ENCODE results near the gene UBAC2.

UBAC2 gene

GRCh38 chr13:99375738-99376080 is 175.1 kb downstream of the UBAC2 start:
- TF ChIP-seq CTCF (IDR thresholded peaks at IDR 0.05; ENCODE audit: control extremely low read depth, extremely low read depth, low read depth, missing control alignments): no peak
- no peak for DNase-seq (ENCODE audit: extremely low spot score)
- ChIA-PET POLR2A (interaction anchor here (0.6 to 0.7 kb wide), 5 partner anchors 8 to 196 kb away, joined by 3 to 12 read pairs (median 6); no protein-coding TSS in a partner anchor), CTCF (interaction anchor here (1.1 to 23.0 kb wide), 11 partner anchors 9 to 131 kb away, joined by 3 to 450 read pairs (median 4); no protein-coding TSS in a partner anchor)

- peak; percentile 77 for DNase-seq (ENCODE audit: extremely low spot score)
- TF ChIP-seq CTCF (IDR thresholded peaks at IDR 0.05; ENCODE audit: control extremely low read depth, extremely low read depth, low read depth, missing control alignments): no peak
- ChIA-PET POLR2A (interaction anchor here (0.6 to 0.7 kb wide), 2 partner anchors 53 to 183 kb away, joined by 5 to 7 read pairs; no protein-coding TSS in a partner anchor), CTCF (interaction anchor here (0.9 to 23.0 kb wide), 12 partner anchors 10 to 131 kb away, joined by 3 to 450 read pairs (median 4); no protein-coding TSS in a partner anchor)
Measured at GRCh38 chr13:99376132-99376531, 175.5 kb downstream of the UBAC2 start.

- no peak for TF ChIP-seq CTCF (IDR thresholded peaks at IDR 0.05; ENCODE audit: control extremely low read depth, extremely low read depth, low read depth, missing control alignments)
- DNase-seq (ENCODE audit: extremely low spot score): no peak
- ChIA-PET CTCF (interaction anchor here (0.9 to 23.0 kb wide), 13 partner anchors 10 to 107 kb away, joined by 3 to 450 read pairs (median 5); no protein-coding TSS in a partner anchor), POLR2A (no interaction called here)
Measured at GRCh38 chr13:99376924-99377323, 176.3 kb downstream of the UBAC2 start.

- no peak for DNase-seq (ENCODE audit: extremely low spot score)
- POLR2A ChIA-PET: no interaction called here
- CTCF ChIA-PET: interaction anchor here (1.5 to 23.0 kb wide), 7 partner anchors 9 to 108 kb away, joined by 3 to 450 read pairs (median 12); no protein-coding TSS in a partner anchor
- TF ChIP-seq CTCF (IDR thresholded peaks at IDR 0.05; ENCODE audit: control extremely low read depth, extremely low read depth, low read depth, missing control alignments): no peak
Measured at GRCh38 chr13:99377641-99378040, 177.0 kb downstream of the UBAC2 start.

GRCh38 chr13:99378985-99379733 is 178.5 kb downstream of the UBAC2 start:
- CTCF ChIA-PET: interaction anchor here (1.2 to 23.0 kb wide), 4 partner anchors 9 to 66 kb away, joined by 3 to 450 read pairs (median 6); no protein-coding TSS in a partner anchor
- no peak for DNase-seq (ENCODE audit: extremely low spot score)
- POLR2A ChIA-PET: no interaction called here
- no peak for TF ChIP-seq CTCF (IDR thresholded peaks at IDR 0.05; ENCODE audit: control extremely low read depth, extremely low read depth, low read depth, missing control alignments)

GRCh38 chr13:99379856-99380801 is 179.5 kb downstream of the UBAC2 start:
- no peak for DNase-seq (ENCODE audit: extremely low spot score)
- TF ChIP-seq CTCF (IDR thresholded peaks at IDR 0.05; ENCODE audit: control extremely low read depth, extremely low read depth, low read depth, missing control alignments): no peak

More at GRCh38 chr13:99379856-99380801, 179.5 kb downstream of the UBAC2 start:
- CTCF ChIA-PET: interaction anchor here (0.9 to 23.0 kb wide), 12 partner anchors 8 to 127 kb away, joined by 3 to 450 read pairs (median 7); no protein-coding TSS in a partner anchor
- POLR2A ChIA-PET: no interaction called here
